Measurements from ENCODE around the gene HAND1. TPM values are rescaled to one million over a fixed set of nuclear protein-coding genes. Genes with fewer than 3 reads are reported as not detected.

HAND1 gene
- total RNA-seq = not detected
- polyA plus RNA-seq = not detected
- long read RNA-seq, donor 1 = 0 reads
- long read RNA-seq, donor 2 = 0 reads

- DNase-seq = peak in 1 of 2 donors; percentile 84
- H3K36me3 ChIP-seq (ENCODE audit: control insufficient read depth in 1 of 2, insufficient read depth in 2 of 2, low read length in 1 of 2) = no peaks in the 10 kb centered on the region
- intact Hi-C loops (cut with DNase I) = no loop called here
- H3K9me3 ChIP-seq (ENCODE audit: control insufficient read depth, low read length) = no peaks in the 10 kb centered on the region
- H3K27me3 ChIP-seq (ENCODE audit: control insufficient read depth in 1 of 2, insufficient read depth in 2 of 2, low read length in 1 of 2) = peaks cover 0 to 2% of the 10 kb centered on the region in 2 donors
- H3K4me3 ChIP-seq (ENCODE audit: low read length in 2 of 2) = peak within 1 kb of the TSS in 1 of 2 donors; percentile 11
- no peaks in the 10 kb centered on the region for H3K4me1 ChIP-seq (ENCODE audit: control insufficient read depth in 1 of 2, insufficient read depth in 2 of 2, low read length in 2 of 2)
- 1 to 2% methylated on average over 19 to 20 of the region's 20 CpGs for WGBS, 2 donors
- no peak for ATAC-seq (ENCODE audit: low FRiP score)
- no peak within 1 kb of the TSS for H3K27ac ChIP-seq (ENCODE audit: low read depth in 1 of 2, low read length in 2 of 2)
These were observed at the start of gene HAND1 for GRCh38 chr5:154478224-154478565. TSS of gene HAND1 (minus strand) at chr5:154478227. CDS start at chr5:154478008, 219 bp downstream.

GRCh38 chr5:154526231-154527226 lies 48.5 kb upstream of the HAND1 start:
- intact Hi-C loops (cut with DNase I) = no loop called here
- H3K36me3 ChIP-seq (ENCODE audit: control insufficient read depth in 1 of 2, insufficient read depth in 2 of 2, low read length in 1 of 2) = no peaks in the 10 kb centered on the region
- ATAC-seq (ENCODE audit: low FRiP score) = no peak
- WGBS, 2 donors = 93% methylated on average over 12 of the region's 12 CpGs
- DNase-seq = no peak
- peaks cover 0 to 2% of the 10 kb centered on the region in 2 donors for H3K27me3 ChIP-seq (ENCODE audit: control insufficient read depth in 1 of 2, insufficient read depth in 2 of 2, low read length in 1 of 2)
- H3K9me3 ChIP-seq (ENCODE audit: control insufficient read depth, low read length) = no peaks in the 10 kb centered on the region
- H3K27ac ChIP-seq (ENCODE audit: low read depth in 1 of 2, low read length in 2 of 2) = no peak overlapping the region
- no peaks in the 10 kb centered on the region for H3K4me1 ChIP-seq (ENCODE audit: control insufficient read depth in 1 of 2, insufficient read depth in 2 of 2, low read length in 2 of 2)
- H3K4me3 ChIP-seq (ENCODE audit: low read length in 2 of 2) = no peak overlapping the region

- 84% methylated on average over 2 of the region's 2 CpGs for WGBS, 2 donors
- Histone ChIP-seq H3K27ac (ENCODE audit: low read depth in 1 of 2, low read length in 2 of 2) (no peak overlapping the region), H3K36me3 (ENCODE audit: control insufficient read depth in 1 of 2, insufficient read depth in 2 of 2, low read length in 1 of 2) (no peaks in the 10 kb centered on the region), H3K9me3 (ENCODE audit: control insufficient read depth, low read length) (no peaks in the 10 kb centered on the region), H3K4me1 (ENCODE audit: control insufficient read depth in 1 of 2, insufficient read depth in 2 of 2, low read length in 2 of 2) (no peaks in the 10 kb centered on the region), H3K4me3 (ENCODE audit: low read length in 2 of 2) (no peak overlapping the region), H3K27me3 (ENCODE audit: control insufficient read depth in 1 of 2, insufficient read depth in 2 of 2, low read length in 1 of 2) (peaks cover 0 to 2% of the 10 kb centered on the region in 2 donors)
- DNase-seq (no peak), ATAC-seq (ENCODE audit: low FRiP score) (no peak)
- intact Hi-C loops (cut with DNase I) = no loop called here
These were observed 46.8 kb upstream of the HAND1 start for GRCh38 chr5:154524859-154525258.

- Histone ChIP-seq H3K9me3 (ENCODE audit: control insufficient read depth, low read length) (no peaks in the 10 kb centered on the region), H3K36me3 (ENCODE audit: control insufficient read depth in 1 of 2, insufficient read depth in 2 of 2, low read length in 1 of 2) (no peaks in the 10 kb centered on the region), H3K27ac (ENCODE audit: low read depth in 1 of 2, low read length in 2 of 2) (no peak overlapping the region), H3K4me3 (ENCODE audit: low read length in 2 of 2) (no peak overlapping the region), H3K27me3 (ENCODE audit: control insufficient read depth in 1 of 2, insufficient read depth in 2 of 2, low read length in 1 of 2) (peaks cover 0 to 2% of the 10 kb centered on the region in 2 donors), H3K4me1 (ENCODE audit: control insufficient read depth in 1 of 2, insufficient read depth in 2 of 2, low read length in 2 of 2) (no peaks in the 10 kb centered on the region)
- intact Hi-C loops (cut with DNase I) = no loop called here
- 89 to 93% methylated on average over 4 of the region's 4 CpGs for WGBS, 2 donors
- DNase-seq (no peak), ATAC-seq (ENCODE audit: low FRiP score) (peak; percentile 7)
These were observed 46.2 kb upstream of the HAND1 start for GRCh38 chr5:154524181-154524580.

GRCh38 chr5:154523709-154524108 lies 45.7 kb upstream of the HAND1 start:
- Histone ChIP-seq H3K27me3 (ENCODE audit: control insufficient read depth in 1 of 2, insufficient read depth in 2 of 2, low read length in 1 of 2) (peaks cover 0 to 2% of the 10 kb centered on the region in 2 donors), H3K27ac (ENCODE audit: low read depth in 1 of 2, low read length in 2 of 2) (no peak overlapping the region), H3K9me3 (ENCODE audit: control insufficient read depth, low read length) (no peaks in the 10 kb centered on the region), H3K36me3 (ENCODE audit: control insufficient read depth in 1 of 2, insufficient read depth in 2 of 2, low read length in 1 of 2) (no peaks in the 10 kb centered on the region), H3K4me3 (ENCODE audit: low read length in 2 of 2) (no peak overlapping the region), H3K4me1 (ENCODE audit: control insufficient read depth in 1 of 2, insufficient read depth in 2 of 2, low read length in 2 of 2) (no peaks in the 10 kb centered on the region)
- 25% methylated on average over 3 of the region's 3 CpGs for WGBS, 2 donors
- intact Hi-C loops (cut with DNase I) = no loop called here
- ATAC-seq (ENCODE audit: low FRiP score) (peak; percentile 39), DNase-seq (no peak)

- DNase-seq = no peak
- no peak overlapping the region for H3K27ac ChIP-seq (ENCODE audit: low read depth in 1 of 2, low read length in 2 of 2)
- no peaks in the 10 kb centered on the region for H3K9me3 ChIP-seq (ENCODE audit: control insufficient read depth, low read length)
- no peak for ATAC-seq (ENCODE audit: low FRiP score)
- no peaks in the 10 kb centered on the region for H3K4me1 ChIP-seq (ENCODE audit: control insufficient read depth in 1 of 2, insufficient read depth in 2 of 2, low read length in 2 of 2)
- no peaks in the 10 kb centered on the region for H3K36me3 ChIP-seq (ENCODE audit: control insufficient read depth in 1 of 2, insufficient read depth in 2 of 2, low read length in 1 of 2)
- peaks cover 0 to 2% of the 10 kb centered on the region in 2 donors for H3K27me3 ChIP-seq (ENCODE audit: control insufficient read depth in 1 of 2, insufficient read depth in 2 of 2, low read length in 1 of 2)
- no peak overlapping the region for H3K4me3 ChIP-seq (ENCODE audit: low read length in 2 of 2)
- WGBS, 2 donors = 85 to 88% methylated on average over 4 of the region's 4 CpGs
- intact Hi-C loops (cut with DNase I) = no loop called here
These were observed 45.1 kb upstream of the HAND1 start for GRCh38 chr5:154523104-154523503.

GRCh38 chr5:154522284-154522683 lies 44.3 kb upstream of the HAND1 start:
- Histone ChIP-seq H3K9me3 (ENCODE audit: control insufficient read depth, low read length) (no peaks in the 10 kb centered on the region), H3K4me3 (ENCODE audit: low read length in 2 of 2) (no peak overlapping the region), H3K27me3 (ENCODE audit: control insufficient read depth in 1 of 2, insufficient read depth in 2 of 2, low read length in 1 of 2) (no peaks in the 10 kb centered on the region), H3K27ac (ENCODE audit: low read depth in 1 of 2, low read length in 2 of 2) (no peak overlapping the region), H3K4me1 (ENCODE audit: control insufficient read depth in 1 of 2, insufficient read depth in 2 of 2, low read length in 2 of 2) (no peaks in the 10 kb centered on the region), H3K36me3 (ENCODE audit: control insufficient read depth in 1 of 2, insufficient read depth in 2 of 2, low read length in 1 of 2) (no peaks in the 10 kb centered on the region)
- WGBS, 2 donors = 96 to 98% methylated on average over 3 of the region's 3 CpGs
- intact Hi-C loops (cut with DNase I) = no loop called here
- no peak for DNase-seq
- ATAC-seq (ENCODE audit: low FRiP score) = no peak

- no peak overlapping the region for H3K27ac ChIP-seq (ENCODE audit: low read depth in 1 of 2, low read length in 2 of 2)
- H3K4me3 ChIP-seq (ENCODE audit: low read length in 2 of 2) = no peak overlapping the region
- H3K36me3 ChIP-seq (ENCODE audit: control insufficient read depth in 1 of 2, insufficient read depth in 2 of 2, low read length in 1 of 2) = no peaks in the 10 kb centered on the region
- intact Hi-C loops (cut with DNase I) = no loop called here
- no peaks in the 10 kb centered on the region for H3K27me3 ChIP-seq (ENCODE audit: control insufficient read depth in 1 of 2, insufficient read depth in 2 of 2, low read length in 1 of 2)
- ATAC-seq (ENCODE audit: low FRiP score) (no peak), DNase-seq (no peak)
- 70 to 76% methylated on average over 3 of the region's 3 CpGs for WGBS, 2 donors
- no peaks in the 10 kb centered on the region for H3K9me3 ChIP-seq (ENCODE audit: control insufficient read depth, low read length)
- no peaks in the 10 kb centered on the region for H3K4me1 ChIP-seq (ENCODE audit: control insufficient read depth in 1 of 2, insufficient read depth in 2 of 2, low read length in 2 of 2)
These were observed 43.7 kb upstream of the HAND1 start for GRCh38 chr5:154521756-154522155.
